PC-9 (cell line): ENCODE results near the gene SLC39A1. TPM values are rescaled to one million over a fixed set of nuclear protein-coding genes. Genes with fewer than 3 reads are reported as not detected.
A peak's percentile ranks its signal among the peaks of the same experiment; 100 is the strongest.
"Not testable (repeated sequence)": the region's sequence is repeated elsewhere in the genome, so short reads cannot be mapped to it uniquely, and the experiment has no call there.

Experiments used
- BruUV-seq: library from RNA; stranded (reverse); fragments of 400-500 nt; replicated peaks from 2 replicates; lab custom pipeline; 2021; lab: Mats Ljungman, UMichigan
- CTCF ChIA-PET: fragments of 300-600 bp; sonication (Branson Sonifier 250); formaldehyde crosslinking; loops from one replicate; lab custom pipeline; 2022; ENCODE audit warnings: antibody characterized with exemption; lab: Charles Lee
- POLR2A ChIA-PET: fragments of 300-600 bp; sonication (Branson Sonifier 250); formaldehyde crosslinking; loops from one replicate; lab custom pipeline; 2022; ENCODE audit warnings: antibody characterized with exemption; ENCODE audit not compliant: unreplicated experiment; lab: Charles Lee
- DNase-seq, 2 experiments: peaks; one replicate each; pipeline versions ENCODE4 v3.0.0 to v3.0.0-alpha.2; 2015 to 2022; ENCODE audit warnings: mixed read lengths in 1 of 2
- H2AFZ ChIP-seq: fragments of 200-600 bp; sonication (generic); 2 replicates; pipeline ENCODE4 v1.8.1; 2017; ENCODE audit warnings: antibody characterized with exemption
- H3F3A ChIP-seq: fragments of 200-600 bp; sonication (generic); 2 replicates; pipeline ENCODE4 v1.8.1; 2017; ENCODE audit warnings: antibody characterized with exemption, mild to moderate bottlenecking, low read depth; ENCODE audit not compliant: insufficient read depth
- H3K27ac ChIP-seq: fragments of 200-600 bp; sonication (generic); 2 replicates; pipeline ENCODE4 v1.6.1; 2016; ENCODE audit warnings: mixed run types
- H3K27me3 ChIP-seq: fragments of 200-600 bp; sonication (generic); 2 replicates; pipeline ENCODE4 v1.6.1; 2016; ENCODE audit warnings: low read depth, mixed run types; ENCODE audit not compliant: insufficient read depth
- H3K36me3 ChIP-seq: fragments of 200-600 bp; sonication (generic); 2 replicates; pipeline ENCODE4 v1.6.1; 2016; ENCODE audit warnings: low read depth, mixed run types
- H3K4me1 ChIP-seq: fragments of 200-600 bp; sonication (generic); replicated peaks from 2 replicates; pipeline ENCODE4 v1.6.1; 2016; ENCODE audit warnings: mixed run types; ENCODE audit not compliant: insufficient read depth
- H3K4me2 ChIP-seq: fragments of 200-600 bp; sonication (generic); 2 replicates; pipeline ENCODE4 v1.6.1; 2017; ENCODE audit warnings: mixed run types
- H3K4me3 ChIP-seq: fragments of 200-600 bp; sonication (generic); 2 replicates; pipeline ENCODE4 v1.6.1; 2016; ENCODE audit warnings: mixed run types
- H3K79me2 ChIP-seq: fragments of 200-600 bp; sonication (generic); 2 replicates; pipeline ENCODE4 v1.6.1; 2017; ENCODE audit warnings: low read depth, mixed run types
- H3K9me2 ChIP-seq: fragments of 200-600 bp; sonication (generic); 2 replicates; pipeline ENCODE4 v1.8.1; 2017; ENCODE audit warnings: mild to moderate bottlenecking; ENCODE audit not compliant: insufficient read depth
- H3K9me3 ChIP-seq: fragments of 200-600 bp; sonication (generic); 2 replicates; pipeline ENCODE4 v1.8.1; 2016; ENCODE audit warnings: low read depth; ENCODE audit not compliant: insufficient read depth
- H4K20me1 ChIP-seq: fragments of 200-600 bp; sonication (generic); 2 replicates; pipeline ENCODE4 v1.8.1; 2017; ENCODE audit not compliant: insufficient read depth
- CTCF ChIP-seq: fragments of 200-600 bp; sonication (generic); conservative IDR thresholded peaks from 2 replicates; pipeline ENCODE4 v1.6.1; 2017; ENCODE audit warnings: mixed run types, antibody characterized with exemption, mild to moderate bottlenecking, moderate library complexity
- EZH2 ChIP-seq: fragments of 200-600 bp; sonication (generic); IDR thresholded peaks from 2 replicates; pipeline ENCODE4 v1.8.0; 2017; ENCODE audit warnings: antibody characterized with exemption, low read depth
- intact Hi-C: fragments of 100-400 bp; cut with micrococcal nuclease; formaldehyde crosslinking; loops from one replicate; pipeline ENCODE4 v1.10.0; 2022; ENCODE audit not compliant: unreplicated experiment
- total RNA-seq: library from RNA; stranded (reverse); gene quantifications from 2 replicates; pipeline ENCODE4 v1.2.3, GENCODE V29; 2021

Gene SLC39A1
- total RNA-seq, 1 experiment from 2014 or later, result 141 TPM

- no peak for DNase-seq
- Histone ChIP-seq H3K27ac (no peak overlapping the region), H3K9me3 (no peaks in the 10 kb centered on the region), H2AFZ (no peak overlapping the region), H3K4me1 (peaks cover 32% of the 10 kb centered on the region), H3F3A (peaks cover 15% of the 10 kb centered on the region; the same call in 1 of the 2 replicates), H3K27me3 (no peaks in the 10 kb centered on the region), H3K4me3 (peak overlapping the region; percentile 70; the same call in 1 of the 2 replicates), H4K20me1 (peaks cover 63% of the 10 kb centered on the region), H3K9me2 (no peaks in the 10 kb centered on the region), H3K79me2 (peaks cover 70% of the 10 kb centered on the region), H3K4me2 (peak overlapping the region; percentile 87), H3K36me3 (peaks cover 4% of the 10 kb centered on the region)
- TF ChIP-seq CTCF, result no peak
- TF ChIP-seq EZH2, result no peak
- intact Hi-C loops, result loop anchor here (10.0 kb wide), 1 partner anchor 115 kb away; no protein-coding TSS in a partner anchor
- ChIA-PET POLR2A (no interaction called here), CTCF (interaction anchor here (0.6 kb wide), 1 partner anchor 23 kb away, joined by 5 read pairs; no protein-coding TSS in a partner anchor)
- BruUV-seq, result no TSS peak
Observed at GRCh38 chr1:153919876-153920852, 43.2 kb downstream of the SLC39A1 start.

- DNase-seq, result no peak
- Histone ChIP-seq H4K20me1 (peaks cover 87% of the 10 kb centered on the region), H3K27me3 (no peaks in the 10 kb centered on the region), H3F3A (peaks cover 6% of the 10 kb centered on the region; the same call in 1 of the 2 replicates), H3K4me2 (no peak overlapping the region), H3K9me3 (no peaks in the 10 kb centered on the region), H3K4me1 (peaks cover 16% of the 10 kb centered on the region), H3K9me2 (no peaks in the 10 kb centered on the region), H3K27ac (no peak overlapping the region), H3K79me2 (peaks cover 100% of the 10 kb centered on the region), H2AFZ (no peak overlapping the region), H3K4me3 (no peak overlapping the region), H3K36me3 (peaks cover 4% of the 10 kb centered on the region)
- ChIA-PET POLR2A (interaction anchor here (0.6 to 0.9 kb wide), 2 partner anchors 50 to 161 kb away, joined by 3 read pairs; no protein-coding TSS in a partner anchor), CTCF (no interaction called here)
- TF ChIP-seq CTCF, result no peak
- TF ChIP-seq EZH2, result no peak
- no TSS peak for BruUV-seq
- intact Hi-C loops, result no loop called here
Observed at GRCh38 chr1:153916297-153916696, 47.0 kb downstream of the SLC39A1 start.

DNA sequence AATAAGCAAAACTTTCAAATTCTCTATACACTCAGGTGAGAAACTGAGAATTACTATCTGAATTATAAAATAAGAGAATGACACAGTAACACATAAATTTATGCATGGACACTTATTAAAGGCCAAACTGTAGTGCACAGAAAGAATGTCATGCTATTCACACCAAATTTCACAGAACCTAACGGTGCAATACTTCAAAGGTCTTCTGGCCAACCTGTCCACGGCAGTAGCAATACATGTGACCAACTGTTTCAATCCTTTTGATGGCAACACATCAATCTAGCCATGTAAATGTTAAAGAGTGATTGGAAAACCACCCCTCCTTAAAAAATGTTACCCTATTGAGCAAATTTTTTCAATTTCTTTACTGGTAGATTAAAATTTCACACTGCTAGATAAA lies 51.0 kb downstream of the SLC39A1 start:
- peaks cover 85% of the 10 kb centered on the region for H4K20me1 ChIP-seq
- H3F3A ChIP-seq, result peaks cover 6% of the 10 kb centered on the region; the same call in 1 of the 2 replicates
- no peak overlapping the region for H3K27ac ChIP-seq
- ChIA-PET POLR2A (no interaction called here), CTCF (no interaction called here)
- H3K79me2 ChIP-seq, result peaks cover 97% of the 10 kb centered on the region
- intact Hi-C loops, result no loop called here
- no peak overlapping the region for H3K4me3 ChIP-seq
- H3K9me2 ChIP-seq, result no peaks in the 10 kb centered on the region
- TF ChIP-seq CTCF (no peak), EZH2 (no peak)
- no TSS peak for BruUV-seq
- no peaks in the 10 kb centered on the region for H3K4me1 ChIP-seq
- no peak overlapping the region for H2AFZ ChIP-seq
- peaks cover 4% of the 10 kb centered on the region; the same call in 1 of the 2 replicates for H3K36me3 ChIP-seq
- no peaks in the 10 kb centered on the region for H3K27me3 ChIP-seq
- no peaks in the 10 kb centered on the region for H3K9me3 ChIP-seq
- DNase-seq, result no peak
- no peak overlapping the region for H3K4me2 ChIP-seq

DNA sequence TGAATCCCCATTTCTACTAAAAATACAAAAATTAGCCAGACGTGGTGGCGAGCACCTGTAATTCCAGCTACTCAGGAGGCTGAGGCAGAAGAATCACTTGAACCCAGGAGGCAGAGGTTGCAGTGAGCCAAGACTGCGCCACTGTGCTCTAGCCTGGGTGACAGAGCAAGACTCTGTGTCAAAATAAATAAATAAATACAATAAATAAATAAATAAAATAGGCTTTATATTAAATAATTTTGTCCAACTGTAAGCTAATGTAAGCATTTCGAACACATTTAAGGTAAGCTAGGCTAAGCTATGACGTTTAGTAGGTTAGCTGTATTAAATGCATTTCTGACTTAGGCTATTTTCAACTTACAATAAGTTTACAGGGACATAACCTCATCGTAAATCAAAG lies 52.8 kb downstream of the SLC39A1 start:
- CTCF ChIA-PET, H3K4me3 ChIP-seq, H3K27ac ChIP-seq, POLR2A ChIA-PET, DNase-seq, H3K4me2 ChIP-seq, H3K9me3 ChIP-seq, intact Hi-C loops, H3K27me3 ChIP-seq, H3K9me2 ChIP-seq, H2AFZ ChIP-seq, BruUV-seq, H3K36me3 ChIP-seq, H3K4me1 ChIP-seq: not testable (repeated sequence)
- peaks cover 14% of the 10 kb centered on the region; the same call in 1 of the 2 replicates for H3F3A ChIP-seq
- peaks cover 97% of the 10 kb centered on the region for H3K79me2 ChIP-seq
- peaks cover 86% of the 10 kb centered on the region for H4K20me1 ChIP-seq
